Measurements from ENCODE around the gene EZH1. TPM values are rescaled to one million over a fixed set of nuclear protein-coding genes. Genes with fewer than 3 reads are reported as not detected.
A peak's percentile ranks its signal among the peaks of the same experiment; 100 is the strongest.

Gene EZH1
- total RNA-seq, 1 donor from 2014 or later: 39.5 TPM

DNA sequence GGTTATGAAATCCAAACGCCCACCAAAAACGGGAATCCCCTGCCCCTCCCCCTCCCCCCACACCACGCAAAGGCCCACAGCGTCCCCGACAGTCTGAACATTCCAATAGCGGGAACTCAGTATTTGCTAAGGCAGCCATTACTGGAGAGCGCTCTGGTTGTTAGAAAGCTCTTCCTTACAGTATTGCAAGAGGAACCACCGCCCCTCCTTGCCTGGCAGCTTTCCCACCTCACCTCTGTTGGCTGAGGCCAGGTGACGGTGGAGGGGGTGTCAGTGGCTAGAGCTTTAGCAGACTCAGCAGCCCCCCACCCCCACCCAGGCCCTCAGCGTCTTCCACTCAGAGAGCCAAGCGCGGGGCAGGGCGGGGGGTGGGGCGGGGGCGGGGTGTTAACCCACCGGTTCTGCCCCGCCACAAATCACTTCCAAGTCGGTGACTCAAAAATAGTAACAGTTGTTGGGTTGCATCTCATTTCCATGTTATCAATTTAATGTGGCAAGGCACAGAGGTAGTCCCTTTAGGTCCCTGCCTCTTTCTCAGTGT, 65.8 kb downstream of the EZH1 start:
- Mint-ChIP-seq H3K27ac (peak overlapping the region; percentile 86), H3K36me3 (ENCODE audit: low read depth) (no peaks in the 10 kb centered on the region), H3K27me3 (peaks cover 42% of the 10 kb centered on the region), H3K4me1 (peaks cover 60% of the 10 kb centered on the region), H3K4me3 (peak overlapping the region; percentile 81), H3K9me3 (no peaks in the 10 kb centered on the region)
- peak; percentile 79 for DNase-seq
- intact Hi-C loops (cut with micrococcal nuclease): loop anchor here (1.0 to 5.0 kb wide), 4 partner anchors 9 to 487 kb away; partner anchors contain the start of genes GHDC and WNK4

DNA sequence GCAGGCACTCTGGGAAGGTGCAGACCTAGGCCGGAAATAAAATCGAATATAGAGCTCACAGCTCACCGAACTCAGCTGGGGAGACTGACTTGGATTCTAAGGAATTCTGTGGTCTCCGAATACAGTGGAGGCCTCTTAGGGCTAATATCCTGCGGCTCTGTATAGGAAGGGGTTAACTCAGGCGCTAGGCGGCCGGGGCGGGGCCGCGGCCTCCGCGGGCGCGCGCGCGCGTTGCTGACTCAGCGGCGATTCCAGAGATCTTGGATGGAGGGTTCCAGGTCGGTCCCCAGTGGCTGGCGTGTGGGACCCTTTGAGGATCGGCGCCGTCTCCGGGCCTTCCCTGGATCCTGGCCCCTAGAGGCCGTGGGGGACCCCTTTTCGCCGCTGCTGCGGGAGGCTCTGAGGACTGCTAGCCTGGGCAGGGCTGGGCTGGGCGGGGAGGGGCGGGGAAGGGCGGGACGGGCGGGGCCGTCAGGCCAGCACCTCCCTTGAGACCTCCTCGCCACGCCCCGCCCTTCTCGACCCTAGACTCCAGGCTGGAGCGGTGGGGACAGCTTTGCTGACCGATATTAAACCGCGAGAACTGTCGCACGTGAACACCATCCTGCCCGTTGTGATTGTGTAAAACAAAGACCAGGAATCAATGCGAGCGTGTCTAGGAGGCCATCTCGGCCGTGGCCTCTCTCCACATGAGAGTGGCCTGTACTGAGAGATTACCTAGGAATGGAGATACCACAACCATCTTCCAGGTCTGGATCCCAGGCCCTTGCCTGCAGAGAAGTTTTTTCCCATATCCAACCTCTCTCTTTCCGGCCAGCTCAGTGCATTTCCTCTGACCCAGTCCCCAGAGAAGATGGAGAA, 66.7 kb downstream of the EZH1 start:
- peak overlapping the region; percentile 86 for H3K27ac Mint-ChIP-seq
- H3K9me3 Mint-ChIP-seq: no peaks in the 10 kb centered on the region

DNA sequence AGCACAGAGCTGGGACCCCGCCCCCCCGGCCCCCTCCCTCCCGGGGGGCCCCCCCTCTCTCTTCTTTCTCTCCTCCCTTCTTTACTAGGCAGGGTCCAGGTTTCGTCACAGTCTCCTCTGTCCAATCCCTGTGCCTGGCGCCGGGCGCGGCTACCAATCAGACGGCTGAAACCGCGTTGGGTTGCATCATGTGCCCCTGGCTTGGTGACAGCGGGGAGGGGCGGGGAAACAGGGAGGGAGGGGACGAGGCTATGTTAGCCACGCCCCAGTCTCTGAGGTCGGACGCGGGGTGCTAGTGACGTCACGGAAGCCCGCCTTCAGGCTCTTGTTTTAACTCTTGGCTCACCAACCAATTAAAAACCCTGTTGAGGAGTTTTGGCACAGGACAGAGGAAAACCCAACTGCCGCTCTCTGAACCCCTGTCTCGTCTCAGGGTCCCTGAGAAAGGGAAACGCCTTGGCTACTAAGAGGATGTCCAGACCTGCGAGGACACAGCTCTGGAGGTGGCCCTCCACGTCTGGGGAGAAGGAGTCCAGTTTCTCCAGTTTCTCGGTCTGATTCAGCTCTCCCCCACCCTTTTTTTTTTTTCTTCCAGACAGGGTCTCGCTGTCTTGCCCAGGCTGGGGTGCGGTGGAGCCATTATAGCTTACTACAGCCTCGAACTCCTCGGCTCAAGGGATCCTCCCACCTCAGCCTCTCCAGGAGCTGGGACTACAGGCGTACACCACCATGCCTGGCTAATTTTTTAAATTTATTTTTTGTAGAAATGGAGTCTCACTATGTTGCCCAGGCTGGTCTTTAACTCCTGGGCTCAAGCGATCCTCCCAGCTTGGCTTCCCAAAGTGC, 67.6 kb downstream of the EZH1 start:
- no peaks in the 10 kb centered on the region for H3K9me3 Mint-ChIP-seq
- peak overlapping the region; percentile 81 for H3K4me3 Mint-ChIP-seq
- DNase-seq: peak; percentile 99
- H3K27me3 Mint-ChIP-seq: peaks cover 39% of the 10 kb centered on the region
- peak overlapping the region; percentile 79 for H3K27ac Mint-ChIP-seq
- intact Hi-C loops (cut with micrococcal nuclease): loop anchor here (1.0 to 5.0 kb wide), 6 partner anchors 18 to 485 kb away; partner anchors contain the start of genes EZH1, GHDC, NAGLU and RETREG3
- peaks cover 46% of the 10 kb centered on the region for H3K4me1 Mint-ChIP-seq
- no peaks in the 10 kb centered on the region for H3K36me3 Mint-ChIP-seq (ENCODE audit: low read depth)

More for the DNA sequence above, 66.7 kb downstream of the EZH1 start:
- Mint-ChIP-seq H3K4me3 (peak overlapping the region; percentile 81), H3K36me3 (ENCODE audit: low read depth) (no peaks in the 10 kb centered on the region), H3K27me3 (peaks cover 36% of the 10 kb centered on the region), H3K4me1 (peaks cover 54% of the 10 kb centered on the region)
- peak; percentile 95 for DNase-seq
- intact Hi-C loops (cut with micrococcal nuclease): loop anchor here (1.0 to 5.0 kb wide), 7 partner anchors 8 to 486 kb away; partner anchors contain the start of genes EZH1, GHDC, NAGLU and RETREG3

DNA sequence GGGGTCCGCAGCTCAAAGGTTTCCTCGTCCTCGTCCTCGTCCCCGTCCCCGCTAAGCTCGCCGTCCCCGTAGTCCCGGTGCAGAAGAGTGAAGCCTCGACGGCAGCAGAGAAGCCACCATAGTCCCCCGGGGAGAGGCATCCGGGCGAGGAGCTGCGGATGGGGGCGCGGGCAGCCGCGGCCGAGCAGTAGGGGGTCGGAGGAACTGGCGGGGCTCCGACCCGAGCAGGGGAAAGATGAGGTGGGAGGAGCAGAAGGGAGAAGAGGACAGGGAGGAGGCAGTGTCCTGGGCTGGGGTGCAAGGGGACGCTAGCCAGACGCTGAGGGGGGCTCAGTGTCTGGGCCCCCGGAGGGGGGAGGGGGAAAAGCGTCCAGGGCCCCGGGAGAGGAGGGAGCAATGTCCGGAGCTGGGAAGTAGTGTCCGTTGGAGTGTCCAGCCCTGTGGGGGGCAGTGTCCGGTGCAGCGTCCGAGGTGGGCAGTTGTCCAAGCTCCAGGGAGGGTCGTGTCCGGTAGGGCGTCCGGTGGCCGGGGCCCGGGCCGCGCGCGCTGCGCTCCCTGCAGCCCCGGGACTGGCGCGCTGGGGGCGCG, 68.3 kb downstream of the EZH1 start, which contains the start of gene PLEKHH3:
PLEKHH3 (minus strand) TSS at position 571 of the 588 bp plus-strand sequence; CDS start at position 140, 431 bp downstream.
- Mint-ChIP-seq H3K36me3 (ENCODE audit: low read depth) (no peaks in the 10 kb centered on the region), H3K27me3 (peaks cover 38% of the 10 kb centered on the region), H3K9me3 (no peaks in the 10 kb centered on the region), H3K4me3 (peak within 1 kb of the TSS; percentile 81), H3K27ac (peak within 1 kb of the TSS; percentile 79), H3K4me1 (peaks cover 41% of the 10 kb centered on the region)
- intact Hi-C loops (cut with micrococcal nuclease): loop anchor here (1.0 to 5.0 kb wide), 6 partner anchors 18 to 484 kb away; partner anchors contain the start of genes EZH1, GHDC, NAGLU and RETREG3
- DNase-seq: no peak

DNA sequence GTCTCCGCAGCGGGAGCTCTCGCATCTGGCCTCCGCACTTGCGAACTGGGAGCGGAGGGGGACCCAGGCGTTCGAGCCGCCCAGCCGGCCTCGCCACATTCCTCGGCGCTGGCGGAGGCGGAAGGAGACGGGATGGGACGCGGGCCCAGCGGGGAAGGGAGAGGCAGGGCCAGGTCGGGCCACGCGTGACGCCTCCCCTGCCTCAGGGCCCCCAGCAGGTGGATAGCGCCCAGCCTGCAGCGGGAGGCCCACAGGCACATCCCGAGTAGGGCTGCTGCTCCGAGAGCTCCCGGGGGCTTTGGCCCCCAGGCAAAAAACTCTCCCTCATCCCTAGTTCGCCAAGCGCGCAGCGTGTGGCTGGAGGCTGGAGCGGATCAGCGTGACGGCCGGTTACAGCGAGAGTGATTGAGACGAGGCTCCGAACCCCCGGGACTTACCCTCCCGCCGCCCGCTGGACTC, 68.8 kb downstream of the EZH1 start:
- Mint-ChIP-seq H3K4me3 (peak overlapping the region; percentile 81), H3K27me3 (peaks cover 39% of the 10 kb centered on the region), H3K9me3 (no peaks in the 10 kb centered on the region), H3K36me3 (ENCODE audit: low read depth) (no peaks in the 10 kb centered on the region), H3K27ac (peak overlapping the region; percentile 20), H3K4me1 (peaks cover 40% of the 10 kb centered on the region)
- intact Hi-C loops (cut with micrococcal nuclease): loop anchor here (2.0 to 5.0 kb wide), 4 partner anchors 17 to 484 kb away; partner anchors contain the start of genes EZH1, GHDC, TUBG2 and WNK4
- peak; percentile 77 for DNase-seq

DNA sequence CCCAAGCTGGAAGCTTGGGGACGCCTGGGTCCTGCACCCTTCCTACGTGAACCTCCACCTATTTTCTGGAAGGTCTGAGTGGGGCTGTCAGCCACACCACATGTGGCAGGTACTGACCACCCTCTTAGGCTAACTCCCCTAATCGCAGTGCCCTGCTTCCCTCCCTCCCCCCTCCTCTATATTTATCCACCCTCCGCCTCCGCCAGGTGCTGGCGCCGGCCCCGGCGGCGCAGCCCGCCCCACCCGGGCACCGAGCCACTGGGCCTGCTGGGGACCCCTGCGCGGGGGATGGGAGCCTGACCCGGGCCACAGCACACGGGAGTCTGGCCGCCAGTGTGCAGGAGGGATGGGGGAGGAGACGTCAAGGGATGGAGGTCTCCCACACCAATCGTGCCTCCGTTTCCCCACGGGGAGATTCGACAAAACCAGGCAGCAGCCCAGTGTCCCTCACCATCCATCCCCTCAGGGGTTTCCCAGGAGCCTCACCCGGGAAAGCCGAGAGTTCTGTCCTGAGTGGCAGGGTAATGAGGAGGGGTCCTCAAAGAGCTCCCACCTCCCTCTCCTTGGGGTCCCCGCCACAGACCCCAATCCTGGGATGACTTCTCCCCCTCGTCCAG, 69.4 kb downstream of the EZH1 start:
- Mint-ChIP-seq H3K27me3 (peaks cover 44% of the 10 kb centered on the region), H3K27ac (no peak overlapping the region), H3K36me3 (ENCODE audit: low read depth) (no peaks in the 10 kb centered on the region), H3K9me3 (no peaks in the 10 kb centered on the region), H3K4me3 (no peak overlapping the region), H3K4me1 (peaks cover 40% of the 10 kb centered on the region)
- DNase-seq: no peak
- intact Hi-C loops (cut with micrococcal nuclease): loop anchor here (5.0 kb wide), 2 partner anchors 107 to 483 kb away; partner anchors contain the start of genes GHDC and WNK4

DNA sequence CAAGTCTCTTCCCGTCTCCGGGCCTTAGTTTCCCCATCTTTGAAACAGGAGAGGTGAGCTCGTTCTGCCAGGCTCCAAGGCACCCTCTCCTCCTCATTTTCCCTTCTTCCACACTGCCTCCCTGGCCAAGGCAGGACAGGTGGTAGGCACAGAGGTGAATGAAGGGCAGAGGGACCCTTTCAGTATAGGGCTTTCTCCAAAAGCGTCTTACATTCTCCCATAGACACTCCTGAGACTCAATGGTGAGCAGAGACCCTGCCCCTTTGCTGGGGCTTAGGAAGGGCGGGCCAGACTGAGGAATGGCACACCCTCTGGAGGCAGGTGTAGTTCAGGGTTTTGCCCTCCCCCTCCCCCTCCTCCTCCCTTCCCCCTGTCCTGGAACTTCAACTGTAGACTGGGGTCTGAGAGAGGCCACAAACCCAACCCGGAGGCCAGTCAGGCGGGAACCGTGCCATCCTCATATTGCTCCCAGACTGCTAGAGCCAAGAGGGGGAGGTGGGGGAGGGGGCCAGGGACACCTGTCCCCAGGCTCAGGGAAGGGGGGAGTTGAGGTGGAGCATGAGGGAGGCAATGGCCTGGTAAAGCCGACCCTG, 70.0 kb downstream of the EZH1 start:
- peak overlapping the region; percentile 26 for H3K4me3 Mint-ChIP-seq
- intact Hi-C loops (cut with micrococcal nuclease): loop anchor here (5.0 kb wide), 2 partner anchors 107 to 483 kb away; partner anchors contain the start of genes GHDC and WNK4
- no peaks in the 10 kb centered on the region for H3K36me3 Mint-ChIP-seq (ENCODE audit: low read depth)
- peaks cover 40% of the 10 kb centered on the region for H3K4me1 Mint-ChIP-seq
- H3K27me3 Mint-ChIP-seq: peaks cover 47% of the 10 kb centered on the region
- no peaks in the 10 kb centered on the region for H3K9me3 Mint-ChIP-seq
- H3K27ac Mint-ChIP-seq: no peak overlapping the region
- DNase-seq: peak; percentile 61

DNA sequence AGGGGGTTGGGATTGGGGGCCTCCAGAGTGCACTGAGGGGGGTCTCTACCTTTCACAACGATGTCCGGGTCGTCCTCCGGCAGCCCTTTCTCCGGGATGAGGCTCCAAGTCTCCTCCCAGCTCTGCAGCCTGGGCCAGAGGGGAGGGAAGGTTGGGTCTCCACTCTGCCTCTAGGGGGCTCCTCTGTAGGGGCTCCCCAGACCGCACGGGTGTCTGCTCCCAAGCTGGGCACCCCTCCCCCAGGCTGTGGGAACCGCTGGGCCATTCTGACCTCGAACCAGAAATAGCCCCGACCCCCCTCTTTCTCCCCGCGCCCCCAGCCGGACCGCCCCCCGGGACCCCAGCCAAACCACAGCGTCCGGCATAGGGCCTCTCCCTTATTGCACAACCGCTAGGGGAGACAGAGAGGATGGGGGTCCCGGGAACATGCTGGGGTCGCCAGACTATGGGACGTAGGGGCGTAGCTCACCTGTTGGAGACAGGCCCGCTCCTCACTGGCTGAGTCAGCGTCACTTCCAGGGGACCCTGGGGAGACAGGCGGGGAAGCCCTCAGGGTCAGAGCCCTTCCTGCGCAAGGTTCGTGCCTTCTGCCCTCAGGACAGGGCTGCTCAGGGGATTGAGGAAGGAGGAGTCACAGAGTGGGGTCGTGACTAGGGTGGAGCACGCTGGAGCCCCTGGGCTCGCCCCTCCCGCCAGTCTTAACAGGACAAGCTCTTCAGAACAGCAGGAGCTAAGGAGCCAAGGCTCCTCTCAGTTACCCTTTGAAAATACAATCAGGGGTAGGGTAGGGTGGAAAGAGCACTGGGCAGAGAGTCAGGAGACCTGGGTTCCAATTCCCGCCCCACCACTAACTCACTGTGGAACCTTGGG, 70.7 kb downstream of the EZH1 start:
- Mint-ChIP-seq H3K4me3 (peak overlapping the region; percentile 28), H3K27ac (no peak overlapping the region), H3K9me3 (no peaks in the 10 kb centered on the region), H3K27me3 (peaks cover 53% of the 10 kb centered on the region), H3K36me3 (ENCODE audit: low read depth) (peaks cover 2% of the 10 kb centered on the region), H3K4me1 (peaks cover 36% of the 10 kb centered on the region)
- peak; percentile 73 for DNase-seq
- intact Hi-C loops (cut with micrococcal nuclease): no loop called here

DNA sequence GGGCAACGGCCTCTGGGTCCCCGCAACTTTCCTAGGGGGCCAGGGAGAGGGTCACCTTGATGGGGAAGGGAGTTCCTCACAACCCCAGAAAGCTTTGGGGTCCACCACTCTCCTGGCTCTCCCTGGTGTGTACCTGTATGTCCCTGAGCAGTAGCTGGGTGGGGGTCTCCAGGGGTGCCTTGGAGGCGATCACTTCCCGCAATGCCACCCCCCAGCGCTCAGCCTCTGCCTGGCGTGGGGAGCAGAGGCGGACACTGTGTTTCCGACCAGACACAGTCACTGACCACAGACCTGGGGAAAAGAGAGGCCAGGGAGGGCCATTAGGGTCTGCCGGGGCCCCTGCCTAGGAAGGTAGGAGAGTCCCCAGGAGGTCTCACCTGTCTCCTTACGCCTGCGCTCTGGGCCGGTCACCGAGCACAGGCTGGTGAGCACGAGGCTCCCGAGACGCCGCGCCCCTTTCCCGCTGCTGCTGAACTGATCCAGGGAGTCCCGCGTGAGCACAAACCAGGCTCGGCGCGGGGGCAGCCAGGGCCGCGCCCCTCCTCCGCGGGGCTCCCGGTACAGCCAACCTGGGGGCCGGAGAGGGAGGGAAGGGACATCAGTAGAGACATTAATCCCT, 71.5 kb downstream of the EZH1 start:
- intact Hi-C loops (cut with micrococcal nuclease): no loop called here

DNA sequence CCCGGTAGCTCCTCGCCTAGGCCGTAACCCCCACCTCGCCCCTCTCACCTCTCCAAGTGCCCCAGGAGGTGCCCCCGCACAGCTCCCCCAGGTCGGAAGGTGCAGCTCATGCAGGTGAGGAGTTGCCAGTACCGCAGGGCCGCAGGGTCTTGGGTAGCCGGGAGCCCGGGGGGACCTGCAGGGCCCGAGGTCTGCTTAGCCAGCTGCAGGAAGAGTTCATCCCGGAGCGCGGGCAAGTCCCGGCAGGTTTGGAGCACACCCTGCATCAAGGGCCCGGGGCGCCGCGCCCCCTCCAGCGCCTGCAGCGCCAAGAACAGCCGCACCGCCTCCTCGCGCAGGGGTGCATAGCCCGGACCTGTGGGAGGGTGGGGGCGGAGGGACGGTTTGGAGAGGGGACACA, 72.8 kb downstream of the EZH1 start:
- Mint-ChIP-seq H3K9me3 (no peaks in the 10 kb centered on the region), H3K36me3 (ENCODE audit: low read depth) (peaks cover 2% of the 10 kb centered on the region), H3K4me3 (no peak overlapping the region), H3K27ac (no peak overlapping the region), H3K4me1 (peaks cover 24% of the 10 kb centered on the region), H3K27me3 (peaks cover 56% of the 10 kb centered on the region)
- intact Hi-C loops (cut with micrococcal nuclease): no loop called here
- DNase-seq: no peak

More for the DNA sequence above, 71.5 kb downstream of the EZH1 start:
- H3K27ac Mint-ChIP-seq: no peak overlapping the region
- peaks cover 56% of the 10 kb centered on the region for H3K27me3 Mint-ChIP-seq
- H3K36me3 Mint-ChIP-seq (ENCODE audit: low read depth): peaks cover 2% of the 10 kb centered on the region
- no peak for DNase-seq
- no peak overlapping the region for H3K4me3 Mint-ChIP-seq
- peaks cover 32% of the 10 kb centered on the region for H3K4me1 Mint-ChIP-seq
- H3K9me3 Mint-ChIP-seq: no peaks in the 10 kb centered on the region
